PC-9 (cell line): Measurements from ENCODE around the gene MAP3K20.

Experiments
- CTCF ChIP-seq: fragments of 200-600 bp; sonication (generic); conservative IDR thresholded peaks from 2 replicates; pipeline ENCODE4 v1.6.1; 2017; ENCODE audit warnings: mixed run types, antibody characterized with exemption, mild to moderate bottlenecking, moderate library complexity
- EZH2 ChIP-seq: fragments of 200-600 bp; sonication (generic); IDR thresholded peaks from 2 replicates; pipeline ENCODE4 v1.8.0; 2017; ENCODE audit warnings: antibody characterized with exemption, low read depth

- TF ChIP-seq CTCF (no peak), EZH2 (no peak)
Measured at GRCh38 chr2:173199294-173199693, 123.6 kb downstream of the MAP3K20 start.
